Tibial nerve (tissue), 4 donors: ENCODE data around the gene CX3CR1. TPM values are rescaled to one million over a fixed set of nuclear protein-coding genes. Genes with fewer than 3 reads are reported as not detected.
"Not testable (repeated sequence)": the region's sequence is repeated elsewhere in the genome, so short reads cannot be mapped to it uniquely, and the experiment has no call there.

Experiments used
- DNase-seq, 2 donors: peaks; one replicate each; pipeline ENCODE4 v3.0.0-alpha.2; 2019; ENCODE audit warnings: low spot score in 2 of 2
- H3K27ac ChIP-seq, 4 donors: fragments of 200-600 bp; sonication (generic) in 3 of 4; one replicate each; pipeline ENCODE4 v1.5.1; 2017 to 2019; ENCODE audit warnings: mild to moderate bottlenecking in 1 of 4
- H3K27me3 ChIP-seq, 2 donors: fragments of 200-600 bp; sonication (generic) in 1 of 2; one replicate each; pipeline versions ENCODE4 v1.5.1 to v1.6.0; 2017 to 2019
- H3K36me3 ChIP-seq, 3 donors: fragments of 200-600 bp; sonication (generic); one replicate each; pipeline ENCODE4 v1.5.1; 2018 to 2019
- H3K4me1 ChIP-seq, 4 donors: fragments of 200-600 bp; sonication (generic) in 3 of 4; one replicate each; pipeline ENCODE4 v1.5.1; 2017 to 2019
- H3K4me3 ChIP-seq, 4 donors: fragments of 200-600 bp; sonication (generic) in 3 of 4; one replicate each; pipeline ENCODE4 v1.5.1; 2017 to 2019; ENCODE audit warnings: mild to moderate bottlenecking in 1 of 4, moderate library complexity in 1 of 4
- H3K9me3 ChIP-seq, 4 donors: fragments of 200-600 bp; sonication (generic) in 3 of 4; one replicate each; pipeline ENCODE4 v1.5.1; 2017 to 2019
- CTCF ChIP-seq, 5 experiments: fragments of 200-600 bp in 3 of 5; fragments of 450-650 bp in 2 of 5; sonication (generic) in 3 of 5; IDR thresholded peaks; one replicate each; pipeline ENCODE4 v1.5.1; 2016 to 2019; ENCODE audit warnings: antibody characterized with exemption in 5 of 5, mild to moderate bottlenecking in 3 of 5, moderate library complexity in 2 of 5
- EP300 ChIP-seq, 2 donors: sonication (generic); formaldehyde crosslinking; IDR thresholded peaks; one replicate each; pipeline ENCODE4 v1.6.1; 2017; ENCODE audit warnings: antibody characterized with exemption in 2 of 2, mild to moderate bottlenecking in 1 of 2
- POLR2A ChIP-seq, 2 donors: fragments of 450-650 bp; IDR thresholded peaks; one replicate each; pipeline ENCODE4 v1.6.1; 2017; ENCODE audit warnings: antibody characterized with exemption in 2 of 2, mild to moderate bottlenecking in 2 of 2, moderate library complexity in 2 of 2
- WGBS, 2 donors: methylation state at CpG; one replicate each; pipeline ENCODE4 v1.1.5; 2018; 5-methylcytosine and 5-hydroxymethylcytosine counted together
- total RNA-seq, 4 donors: library from RNA; depleted of rRNA; stranded (reverse); fragments of >200 nt; gene quantifications; one replicate each; pipeline ENCODE4 v1.1.0, GENCODE V29; 2016

CX3CR1 gene
- total RNA-seq, 4 donors from 2014 or later = 2.2 to 4.4 (median 3.1) TPM; not detected in 1

GRCh38 chr3:39228496-39228895 is 51.3 kb downstream of the CX3CR1 start:
- Histone ChIP-seq H3K9me3 (no peaks in the 10 kb centered on the region), H3K27ac (no peak overlapping the region), H3K4me1 (no peaks in the 10 kb centered on the region), H3K36me3 (no peaks in the 10 kb centered on the region), H3K27me3 (no peaks in the 10 kb centered on the region), H3K4me3 (no peak overlapping the region)
- 56 to 67% methylated on average over 4 of the region's 4 CpGs for WGBS, 2 donors
- no peak for DNase-seq
- TF ChIP-seq CTCF (IDR thresholded peaks at IDR 0.05) (no peak), EP300 (IDR thresholded peaks at IDR 0.05) (no peak), POLR2A (IDR thresholded peaks at IDR 0.05) (no peak)

GRCh38 chr3:39227596-39227995 is 52.2 kb downstream of the CX3CR1 start:
- 98 to 100% methylated on average over 8 to 20 of the region's 32 CpGs for WGBS, 2 donors
- not testable (repeated sequence) for DNase-seq, H3K9me3 ChIP-seq, H3K4me3 ChIP-seq, H3K27ac ChIP-seq, H3K27me3 ChIP-seq, H3K4me1 ChIP-seq, H3K36me3 ChIP-seq

GRCh38 chr3:39226106-39226741 is 53.6 kb downstream of the CX3CR1 start:
- H3K27ac ChIP-seq = no peak overlapping the region
- H3K27me3 ChIP-seq = no peaks in the 10 kb centered on the region
- H3K4me1 ChIP-seq = no peaks in the 10 kb centered on the region
- DNase-seq = no peak
- WGBS, 2 donors = 55% methylated on average over 3 of the region's 3 CpGs
- no peak overlapping the region for H3K4me3 ChIP-seq
- H3K36me3 ChIP-seq = no peaks in the 10 kb centered on the region
- TF ChIP-seq EP300 (IDR thresholded peaks at IDR 0.05) = no peak
- no peak for TF ChIP-seq CTCF (IDR thresholded peaks at IDR 0.05)
- no peak for TF ChIP-seq POLR2A (IDR thresholded peaks at IDR 0.05)
- H3K9me3 ChIP-seq = no peaks in the 10 kb centered on the region

- Histone ChIP-seq H3K36me3 (no peaks in the 10 kb centered on the region), H3K4me3 (no peak overlapping the region), H3K4me1 (no peaks in the 10 kb centered on the region), H3K9me3 (no peaks in the 10 kb centered on the region), H3K27me3 (no peaks in the 10 kb centered on the region), H3K27ac (no peak overlapping the region)
- WGBS, 2 donors = 75 to 76% methylated on average over 2 of the region's 2 CpGs
- DNase-seq = no peak
- TF ChIP-seq CTCF (IDR thresholded peaks at IDR 0.05) (no peak), POLR2A (IDR thresholded peaks at IDR 0.05) (no peak), EP300 (IDR thresholded peaks at IDR 0.05) (no peak)
These were observed 55.5 kb downstream of the CX3CR1 start for GRCh38 chr3:39224288-39224687.

- no peak for DNase-seq
- H3K4me1 ChIP-seq = no peaks in the 10 kb centered on the region
- no peaks in the 10 kb centered on the region for H3K36me3 ChIP-seq
- no peak overlapping the region for H3K27ac ChIP-seq
- no peak for TF ChIP-seq EP300 (IDR thresholded peaks at IDR 0.05)
- TF ChIP-seq CTCF (IDR thresholded peaks at IDR 0.05) = no peak
- no peak for TF ChIP-seq POLR2A (IDR thresholded peaks at IDR 0.05)
- H3K27me3 ChIP-seq = no peaks in the 10 kb centered on the region
- H3K4me3 ChIP-seq = no peak overlapping the region
- no peaks in the 10 kb centered on the region for H3K9me3 ChIP-seq
- WGBS, 2 donors = 76 to 82% methylated on average over 2 of the region's 2 CpGs
These were observed 56.9 kb downstream of the CX3CR1 start for GRCh38 chr3:39222939-39223338.

- no peak for TF ChIP-seq POLR2A (IDR thresholded peaks at IDR 0.05)
- no peak for TF ChIP-seq CTCF (IDR thresholded peaks at IDR 0.05)
- no peak for TF ChIP-seq EP300 (IDR thresholded peaks at IDR 0.05)
- WGBS, 2 donors = 81 to 85% methylated on average over 1 of the region's 1 CpG
These were observed 57.4 kb downstream of the CX3CR1 start for GRCh38 chr3:39222462-39222861.

More at GRCh38 chr3:39222462-39222861, 57.4 kb downstream of the CX3CR1 start:
- Histone ChIP-seq H3K4me1 (no peaks in the 10 kb centered on the region), H3K4me3 (no peak overlapping the region), H3K36me3 (no peaks in the 10 kb centered on the region), H3K27me3 (no peaks in the 10 kb centered on the region), H3K27ac (no peak overlapping the region), H3K9me3 (no peaks in the 10 kb centered on the region)
- no peak for DNase-seq
